Stromal cell of bone marrow (primary cell): ENCODE measurements around the gene RARB.

Experiments
- DNase-seq: peaks from one replicate; pipeline ENCODE4 v3.0.0-alpha.2; 2012; ENCODE audit warnings: low read depth

RARB gene

DNA sequence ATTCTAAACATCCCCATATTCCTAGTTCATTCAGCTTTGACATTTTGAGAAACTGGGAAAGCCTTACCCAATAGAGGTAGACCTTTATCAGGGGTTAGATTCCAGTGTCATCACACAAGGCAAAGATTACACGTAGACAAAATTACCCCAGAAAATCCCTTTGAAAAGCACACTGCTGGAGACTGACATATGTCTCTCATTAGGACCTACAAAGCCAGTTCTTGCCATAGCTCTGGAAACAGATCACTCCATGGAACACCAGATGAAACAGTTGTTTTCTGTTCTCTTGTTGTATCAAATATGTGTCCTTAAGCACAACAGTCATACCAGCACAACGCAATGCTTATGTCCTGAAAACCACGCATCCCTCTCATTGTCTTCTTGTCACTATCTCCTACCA is 44.7 kb downstream of the RARB start:
- DNase-seq = no peak

DNA sequence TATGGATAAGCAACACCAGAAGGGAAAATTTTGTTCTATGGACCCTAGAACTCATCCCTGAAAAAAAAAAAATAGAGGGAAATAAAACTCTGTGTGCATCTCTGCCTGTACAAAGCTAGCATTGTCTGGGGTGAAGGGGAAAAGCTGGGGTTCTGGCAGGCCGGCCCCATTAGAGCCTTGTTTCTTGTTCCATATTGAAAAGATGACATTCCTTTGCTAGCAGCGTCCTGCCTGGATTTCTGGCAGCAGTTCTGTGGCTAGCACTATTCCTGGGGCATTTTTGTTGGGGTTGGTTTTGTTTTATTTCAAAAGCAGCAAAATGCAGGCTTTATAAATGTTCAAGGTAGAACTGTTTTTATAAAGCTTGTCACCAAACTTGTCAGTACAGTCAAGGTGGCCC is 45.2 kb downstream of the RARB start:
- DNase-seq = no peak

DNA sequence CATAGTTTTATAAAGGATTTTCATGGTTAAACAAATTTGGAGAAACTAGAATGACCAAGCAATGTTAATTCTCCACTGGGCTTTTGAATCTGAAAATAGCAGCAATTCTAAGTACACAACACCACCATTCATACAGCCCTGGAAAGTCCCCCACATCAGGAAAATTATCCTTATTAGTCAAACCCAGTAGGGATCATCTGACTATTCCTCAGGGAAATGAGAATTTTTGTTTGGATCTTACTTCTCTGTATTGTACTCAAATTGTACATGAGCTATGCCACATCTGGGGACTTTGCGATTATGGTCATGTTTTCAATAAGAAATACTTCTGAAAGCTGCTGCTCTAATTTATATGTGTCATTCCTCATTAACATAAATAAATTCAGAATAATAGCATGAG is 46.0 kb downstream of the RARB start:
- DNase-seq = no peak

DNA sequence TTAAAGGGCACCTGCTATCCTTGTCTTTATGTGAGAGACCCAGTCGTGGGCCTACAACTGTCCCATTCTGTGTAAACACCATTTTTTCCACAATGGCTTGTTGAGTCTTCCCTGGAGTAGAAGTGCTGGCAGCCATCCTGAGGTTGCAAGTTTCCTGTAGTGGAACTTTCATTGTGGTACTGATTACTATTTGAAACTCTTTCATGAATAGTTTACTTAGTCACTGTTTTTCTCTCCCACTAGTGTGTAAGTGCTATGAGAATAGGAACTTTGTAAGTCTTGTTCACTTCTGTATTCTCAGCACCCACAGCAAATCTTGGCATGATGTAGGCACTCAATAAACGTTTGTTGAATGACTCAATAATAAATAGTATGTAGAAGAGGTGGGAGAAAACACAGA is 48.6 kb downstream of the RARB start:
- DNase-seq = peak; percentile 41

DNA sequence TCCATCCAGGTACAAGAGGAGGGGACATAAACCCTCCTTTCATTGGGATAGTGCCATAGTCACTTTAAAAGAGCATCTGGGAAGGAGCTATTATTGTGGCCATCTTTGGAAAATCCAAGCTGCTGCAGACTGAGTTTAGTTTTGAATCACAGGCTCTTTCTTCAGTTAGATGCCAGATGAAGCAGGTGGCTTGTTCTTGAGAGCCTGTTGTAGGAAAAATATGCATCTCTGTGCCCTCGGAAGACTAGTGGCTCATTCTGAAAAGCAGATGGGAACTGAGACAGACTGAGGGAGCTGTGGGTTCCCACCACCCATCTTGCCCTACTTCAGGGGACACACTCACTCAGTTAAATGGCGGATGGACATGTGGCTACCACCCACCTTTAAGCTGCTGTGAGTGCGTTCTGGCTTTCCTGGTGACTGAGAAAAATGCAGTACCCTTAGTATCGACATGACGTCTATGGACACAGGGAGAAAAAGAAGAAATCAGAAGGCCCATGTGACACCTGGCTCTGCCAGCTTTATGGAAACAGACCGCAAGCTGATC is 50.2 kb downstream of the RARB start:
- DNase-seq = no peak

DNA sequence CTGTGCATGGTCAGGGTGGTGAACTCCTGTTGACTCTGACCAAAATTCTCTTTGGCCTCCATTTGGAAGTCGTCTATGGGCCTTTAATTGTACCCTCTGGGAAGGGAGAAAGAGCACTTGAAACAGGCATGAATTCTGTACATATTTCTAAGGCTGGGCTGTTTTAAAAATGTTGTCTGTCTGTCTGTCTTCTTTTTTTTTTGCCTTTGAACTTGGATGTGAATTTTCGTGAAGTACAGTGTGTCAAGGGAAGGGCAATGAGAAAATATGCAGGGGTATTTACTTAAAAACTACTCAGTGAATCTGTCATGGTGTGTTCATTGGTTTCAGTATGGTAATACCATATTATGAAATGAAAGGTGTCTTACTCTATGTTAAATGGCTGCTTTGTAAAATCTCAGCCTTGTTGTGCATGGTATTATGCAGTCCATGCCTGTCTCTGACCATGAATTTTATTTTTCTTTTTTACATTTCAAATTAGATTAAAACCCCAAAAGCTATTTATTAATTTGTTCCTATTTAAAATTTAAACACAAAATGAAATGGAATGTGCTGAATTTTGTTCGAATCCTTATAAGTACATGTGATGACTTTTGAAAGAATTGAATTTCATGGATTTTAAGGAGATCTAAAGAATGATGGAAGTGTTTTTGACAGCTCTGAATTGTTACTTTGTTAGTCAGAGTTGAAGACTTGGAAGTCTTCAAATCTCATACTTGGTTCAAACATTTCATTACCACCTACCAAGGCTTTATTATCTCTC is 51.1 kb downstream of the RARB start:
- no peak for DNase-seq

DNA sequence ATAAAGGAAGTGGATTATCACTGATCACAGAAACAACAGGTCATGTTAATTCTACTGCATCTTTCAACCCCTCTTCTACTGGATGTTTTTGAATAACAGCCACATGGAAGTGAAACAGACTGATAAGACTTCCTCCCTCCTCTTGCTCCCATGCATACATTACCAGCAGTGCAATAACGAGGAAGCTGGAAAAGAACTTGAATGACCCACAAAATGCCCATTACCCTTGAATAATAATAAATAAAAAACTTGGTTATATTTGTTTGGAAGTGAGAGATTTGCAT is 51.6 kb downstream of the RARB start:
- no peak for DNase-seq

DNA sequence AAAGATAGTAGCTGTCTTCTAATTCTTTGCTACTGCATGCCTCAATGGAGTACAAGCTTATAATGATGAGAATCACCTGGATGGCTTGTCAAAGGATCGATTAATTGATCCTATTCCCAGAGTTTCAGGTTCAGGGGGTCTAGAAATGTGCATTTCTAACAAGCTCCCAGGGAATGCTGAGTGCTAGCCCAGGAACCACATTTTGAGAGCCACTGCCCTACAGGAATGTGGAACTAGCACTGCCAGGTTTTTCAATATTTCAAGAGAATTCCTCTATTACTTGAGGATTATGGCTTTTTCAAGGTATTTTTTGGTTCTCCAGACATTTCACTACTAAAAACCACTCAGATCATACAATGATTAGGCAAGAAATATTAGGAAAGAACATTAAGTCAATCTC is 52.7 kb downstream of the RARB start:
- DNase-seq = no peak

DNA sequence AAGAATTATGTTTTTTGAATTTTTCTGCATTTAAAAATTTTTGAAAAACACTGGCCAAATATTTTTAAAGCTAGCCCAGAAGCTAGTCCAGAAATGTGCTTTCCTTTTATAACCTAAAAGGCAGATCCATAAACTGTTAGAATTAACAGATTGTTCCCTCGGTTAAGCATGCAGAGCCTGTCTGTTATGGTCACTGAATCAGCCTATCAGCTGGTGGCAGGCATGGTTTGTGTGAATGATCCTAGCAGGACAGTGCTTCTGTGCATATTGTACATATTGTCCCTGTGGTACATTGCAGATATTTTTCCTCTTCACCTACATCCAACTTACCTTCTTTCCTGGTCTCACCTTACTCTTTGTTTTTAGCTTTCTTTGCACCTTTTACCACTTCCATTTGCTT is 53.3 kb downstream of the RARB start:
- no peak for DNase-seq

DNA sequence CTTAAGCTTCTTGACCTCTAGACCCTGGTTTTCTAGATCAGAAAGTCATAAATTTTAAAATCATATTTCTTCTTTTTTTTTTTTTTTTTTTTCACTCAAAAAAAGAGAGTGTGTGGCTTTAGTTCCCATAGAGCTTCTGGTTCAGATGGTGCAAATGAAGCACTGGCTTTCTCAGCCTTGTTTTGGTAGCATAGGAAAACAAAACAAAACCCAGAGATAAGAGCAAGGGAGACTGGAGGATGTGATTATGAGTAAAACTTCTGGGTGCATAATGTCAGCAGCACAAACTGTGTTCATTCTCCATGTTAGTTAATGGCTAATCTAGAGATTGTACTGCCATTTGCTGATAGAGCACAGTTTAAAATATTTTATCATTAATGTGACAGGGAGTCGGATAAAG is 55.4 kb downstream of the RARB start:
- no peak for DNase-seq

DNA sequence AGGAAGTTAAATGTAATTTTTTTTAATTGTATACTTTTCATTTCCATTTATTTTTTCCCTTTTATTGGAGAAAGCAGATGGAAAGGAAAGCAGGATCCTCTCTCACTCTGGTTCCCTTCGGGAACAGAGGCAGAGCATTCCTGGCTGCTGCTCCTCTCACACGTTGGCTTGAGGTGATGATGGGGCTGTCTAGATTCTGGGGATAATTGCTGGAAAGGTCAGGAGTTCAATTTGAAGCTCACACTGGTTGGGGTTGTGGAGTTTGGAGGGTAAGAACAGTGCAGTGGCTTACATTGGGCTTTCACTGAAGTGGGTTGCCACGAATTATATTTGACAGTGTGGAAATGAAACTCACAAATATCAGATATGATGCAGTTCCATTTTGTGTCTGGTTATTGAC is 57.6 kb downstream of the RARB start:
- no peak for DNase-seq

DNA sequence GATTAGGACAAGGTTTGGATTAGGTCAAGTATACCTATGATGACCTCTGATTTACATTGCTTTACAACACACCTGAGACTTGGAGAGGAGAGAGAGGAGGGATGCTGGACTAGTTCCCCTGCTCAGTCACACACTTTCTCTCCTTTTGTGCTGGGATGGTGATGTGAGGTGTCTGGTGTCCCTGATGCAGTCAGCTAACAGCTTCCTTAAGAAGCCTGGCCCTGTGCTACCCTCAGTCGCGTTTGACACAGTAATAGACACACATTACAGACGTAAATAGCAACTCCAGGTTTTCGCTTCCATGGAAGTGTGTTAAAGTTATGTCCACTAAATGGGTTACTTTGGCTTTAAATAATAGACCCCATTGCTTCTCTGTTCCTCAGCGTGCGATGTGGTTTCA is 58.9 kb downstream of the RARB start:
- DNase-seq = no peak

DNA sequence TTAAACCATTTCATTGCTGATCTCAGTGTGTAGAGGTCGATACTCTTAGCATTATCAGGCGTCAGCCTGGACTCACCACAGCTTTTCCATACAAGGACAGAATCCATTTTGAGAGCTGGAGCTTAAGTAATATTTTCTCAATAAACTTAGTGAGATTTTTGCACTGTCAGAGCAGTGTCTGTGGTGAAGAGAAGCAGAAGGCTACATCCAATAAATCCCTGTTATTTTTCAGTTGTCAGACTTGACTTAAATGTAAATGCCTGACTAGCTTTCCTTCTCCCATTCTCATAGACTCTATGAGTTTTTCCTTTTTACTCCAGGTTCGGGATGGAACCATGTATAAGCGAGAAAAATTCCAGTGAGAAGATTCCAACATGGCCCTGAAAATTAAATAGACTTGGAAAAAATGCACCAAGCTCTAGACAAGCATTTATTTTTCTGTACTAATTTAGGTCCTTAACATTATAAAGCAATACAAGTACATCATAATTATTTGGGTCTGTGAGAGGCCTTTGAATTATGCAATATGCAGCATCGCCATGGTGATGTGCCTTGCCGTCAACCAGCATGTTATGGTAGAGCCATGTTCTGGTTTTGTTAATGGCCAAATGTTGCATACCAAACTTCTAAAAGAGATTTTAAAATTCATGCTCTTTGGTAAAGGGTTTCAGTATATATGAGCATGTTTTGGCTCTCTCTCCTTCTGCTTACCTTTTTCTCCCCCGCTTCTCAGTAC is 62.0 kb downstream of the RARB start:
- DNase-seq = no peak

DNA sequence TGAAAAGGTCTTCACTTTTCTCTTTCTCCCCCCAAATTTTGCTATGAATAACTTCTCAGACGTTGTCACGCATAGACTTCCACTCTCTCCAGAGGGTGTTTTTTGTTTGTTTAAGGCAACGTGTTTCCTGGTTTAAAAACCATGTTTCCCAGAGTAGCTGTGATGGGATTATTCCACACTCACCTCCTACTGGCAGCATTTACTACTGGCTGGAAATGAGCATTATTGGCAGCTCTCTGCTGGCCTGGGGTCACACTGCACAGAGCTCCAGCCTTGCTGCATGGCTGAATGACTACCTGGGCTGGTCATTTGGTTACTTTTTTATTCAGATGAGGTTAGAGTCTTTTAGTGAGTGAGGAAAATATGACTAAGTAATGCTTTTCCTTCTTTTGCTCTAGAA is 65.2 kb downstream of the RARB start:
- no peak for DNase-seq

DNA sequence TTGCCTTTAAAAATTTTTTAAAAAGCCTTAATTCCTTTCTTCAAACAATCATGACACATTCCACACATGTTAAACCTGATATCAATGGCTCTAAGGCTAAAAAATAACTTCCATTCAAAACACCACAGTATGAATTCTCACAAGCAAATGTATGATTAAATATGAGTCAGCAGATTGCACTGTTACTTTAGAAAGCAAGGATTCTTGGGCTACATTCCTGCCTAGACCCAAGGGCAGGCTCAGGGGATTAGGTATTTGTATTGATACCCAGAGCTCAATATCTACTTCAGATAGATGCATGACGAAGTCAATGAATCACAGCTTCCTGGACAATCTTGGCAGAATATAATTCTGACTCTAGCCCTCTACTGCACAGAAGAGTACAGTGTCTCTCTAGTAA is 65.7 kb downstream of the RARB start:
- DNase-seq = peak; percentile 92

DNA sequence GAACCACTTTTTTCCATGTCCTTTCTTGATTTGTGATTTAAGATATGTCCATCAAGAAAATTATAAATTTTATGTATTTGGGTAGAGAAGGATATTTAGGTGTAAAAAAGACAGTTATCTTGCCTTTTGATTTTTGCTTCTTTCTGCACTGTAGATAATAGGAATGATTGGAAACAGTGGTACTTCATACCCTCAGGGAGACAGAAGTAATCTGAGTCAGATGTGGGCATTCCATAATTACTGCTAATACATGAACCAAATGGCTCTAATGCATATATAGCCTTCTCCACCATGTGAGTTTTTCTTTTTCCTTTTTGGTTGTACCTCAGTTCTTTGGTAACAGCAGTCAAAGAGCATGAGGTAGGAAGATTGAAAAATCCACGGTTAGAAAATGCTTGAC is 67.2 kb downstream of the RARB start:
- no peak for DNase-seq

DNA sequence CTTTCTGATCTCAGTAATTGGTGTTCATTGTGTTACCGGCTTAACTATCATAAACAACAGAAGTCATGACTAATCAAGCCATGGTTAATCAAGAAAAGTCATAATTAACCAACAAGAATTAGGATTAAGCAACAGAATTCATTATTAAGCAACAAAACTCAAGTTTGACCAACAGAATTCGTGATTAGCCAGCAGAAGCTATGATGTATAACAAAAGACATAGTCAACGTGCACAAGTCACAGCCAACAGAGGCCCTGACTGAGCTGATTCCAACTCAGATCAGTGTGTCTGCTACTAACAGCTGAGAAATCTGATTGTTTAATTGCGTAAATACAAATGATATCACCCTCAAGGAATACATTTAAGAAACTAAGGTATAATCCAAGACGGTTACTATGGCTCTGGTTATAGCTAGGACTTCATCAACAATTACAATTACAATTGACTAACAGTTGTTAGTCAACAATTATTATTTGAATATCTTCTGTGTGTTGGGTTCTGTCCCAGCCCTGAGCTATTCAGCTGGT is 67.7 kb downstream of the RARB start:
- DNase-seq = no peak

DNA sequence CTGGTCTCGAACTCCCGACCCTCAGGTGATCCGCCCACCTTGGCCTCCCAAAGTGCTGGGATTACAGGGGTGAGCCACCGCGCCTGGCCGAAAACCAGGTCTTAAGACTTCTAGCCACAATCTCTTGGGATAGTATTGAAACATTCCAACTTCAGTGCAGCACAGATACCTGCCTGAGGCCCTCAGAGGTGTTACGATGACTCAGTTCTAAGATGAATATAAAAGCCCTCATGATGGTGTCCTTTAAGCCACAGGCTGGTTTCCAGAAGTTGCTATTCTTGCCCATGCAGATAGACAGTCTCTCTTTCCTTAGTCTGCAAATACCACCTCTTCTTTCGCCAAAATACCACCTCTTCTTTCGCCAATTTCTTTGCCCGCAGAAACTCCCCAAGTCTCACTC is 69.0 kb downstream of the RARB start:
- DNase-seq = no peak

DNA sequence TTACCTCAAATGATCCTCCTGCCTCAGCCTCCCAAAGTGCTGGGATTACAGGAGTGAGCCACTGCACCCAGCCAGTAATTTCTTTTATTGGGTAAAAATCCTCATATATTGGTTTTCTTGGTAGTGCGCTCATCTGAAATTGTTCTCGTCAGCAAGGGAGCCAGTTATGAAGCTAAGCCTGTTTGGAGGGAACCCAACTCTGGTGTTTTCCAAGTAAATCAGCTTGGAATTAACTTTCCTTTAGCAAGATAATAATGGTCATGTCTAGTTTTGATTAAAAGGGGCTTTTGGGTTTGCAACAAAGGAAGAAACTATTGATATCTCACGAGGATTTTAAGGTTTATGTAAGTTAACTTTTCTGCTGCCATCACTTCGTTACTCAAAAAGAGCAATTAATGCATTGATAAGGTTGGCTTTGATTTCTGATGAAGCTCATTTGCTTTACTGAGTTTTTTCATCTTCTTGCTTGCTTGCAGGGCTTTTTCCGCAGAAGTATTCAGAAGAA is 72.7 kb downstream of the RARB start:
- DNase-seq = no peak

DNA sequence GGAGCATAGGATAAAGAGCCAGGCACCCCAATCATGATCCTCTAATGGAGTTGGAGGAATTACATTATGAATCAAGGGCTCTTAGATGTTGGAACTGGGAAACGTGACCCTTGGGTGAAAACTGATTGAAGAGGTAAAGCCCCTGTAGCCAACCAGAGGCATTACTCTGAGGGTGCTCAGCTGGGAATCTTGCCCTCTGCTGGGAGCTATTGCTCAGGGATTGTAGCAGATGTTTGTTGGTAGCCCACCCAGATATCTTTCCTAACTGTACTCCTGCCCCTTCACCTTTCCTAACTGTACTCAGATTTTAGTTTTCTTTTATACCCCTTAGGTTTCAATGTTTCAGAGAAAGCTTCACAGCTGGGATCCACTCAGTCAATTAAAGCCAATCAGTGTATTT is 74.2 kb downstream of the RARB start:
- DNase-seq = no peak

DNA sequence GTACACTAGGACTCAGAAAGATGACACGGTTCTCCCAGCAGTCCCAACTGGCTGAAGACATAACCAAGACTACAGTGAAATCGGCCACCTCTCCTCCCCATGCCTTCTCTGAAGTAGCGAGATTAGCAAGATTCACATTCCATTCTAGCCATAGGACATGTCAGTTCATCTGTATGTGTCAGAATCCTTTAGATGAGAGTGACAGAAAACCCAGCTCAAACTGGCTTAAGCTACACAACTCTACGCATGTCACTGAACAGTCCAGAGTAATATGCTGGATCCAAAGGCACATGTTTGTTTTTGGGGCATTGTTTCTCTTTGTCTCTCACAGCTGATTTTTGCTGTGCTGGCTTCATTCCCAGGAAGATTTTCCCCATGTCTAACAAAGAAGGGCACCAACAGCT is 75.8 kb downstream of the RARB start:
- DNase-seq = no peak

DNA sequence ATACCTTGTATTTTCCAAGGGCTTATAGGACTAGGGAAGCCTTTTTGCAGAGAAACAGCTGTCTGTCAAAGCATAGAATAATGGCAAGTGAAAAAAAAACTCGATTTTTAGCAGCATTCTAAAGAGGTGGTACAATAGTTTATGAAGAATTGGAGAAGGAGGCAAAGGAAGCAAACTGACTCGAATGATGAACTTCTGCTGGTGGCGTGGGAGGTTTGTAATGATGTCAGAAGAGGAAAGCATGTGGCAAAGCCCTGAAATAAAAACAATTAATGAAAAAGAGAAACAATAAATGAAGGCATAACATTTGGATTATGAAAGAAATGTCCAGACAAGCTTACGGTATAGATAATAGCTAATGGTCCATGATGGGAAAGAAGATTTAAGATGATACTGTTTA is 77.5 kb downstream of the RARB start:
- no peak for DNase-seq

DNA sequence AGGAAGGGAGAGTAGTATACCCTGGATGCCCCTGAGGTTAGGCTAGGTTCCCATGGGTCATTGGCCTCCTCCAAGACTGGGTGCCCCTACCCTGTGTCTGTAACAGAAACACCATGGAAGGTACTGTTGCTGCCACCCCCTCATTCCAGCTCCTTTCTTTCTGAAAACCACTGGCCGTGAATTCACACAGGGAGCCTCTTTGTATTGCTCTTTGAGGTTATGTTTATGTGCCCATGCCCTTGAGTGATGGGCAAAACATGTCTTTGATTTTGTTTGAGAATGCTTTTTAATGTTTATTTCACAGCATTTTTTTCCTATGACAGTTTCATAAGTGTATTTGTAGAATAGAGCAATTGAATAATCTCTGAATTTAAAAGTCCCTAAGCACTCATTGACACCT is 79.7 kb downstream of the RARB start:
- DNase-seq = no peak
